Keratinocyte (primary cell): ENCODE measurements around the gene SYNE2.

Source experiments
- CTCF ChIP-seq, 3 experiments: IDR thresholded peaks in 1 of 3; conservative IDR thresholded peaks in 1 of 3; optimal IDR thresholded peaks in 1 of 3; 2 replicates in 2 of 3; 3 replicates in 1 of 3; pipeline versions ENCODE3 to v1.5.1; 2011; ENCODE audit warnings: low read length in 3 of 3, mild to moderate bottlenecking in 3 of 3, moderate library complexity in 2 of 3, control low read depth in 1 of 3, inconsistent platforms in 1 of 3; ENCODE audit not compliant: insufficient read depth in 2 of 3; ENCODE audit errors: extremely low read depth in 1 of 3
- EZH2 ChIP-seq: IDR thresholded peaks from one replicate; pipeline ENCODE4 v1.6.1; 2012; ENCODE audit warnings: inconsistent platforms, mild to moderate bottlenecking, low read length, moderate library complexity

- TF ChIP-seq CTCF (optimal IDR thresholded peaks at IDR 0.05 in 1 of 3, IDR thresholded peaks at IDR 0.05 in 1 of 3, conservative IDR thresholded peaks at IDR 0.05 in 1 of 3; ENCODE audit: extremely low read depth in 1 of 3, insufficient read depth in 2 of 3, low read length in 3 of 3), result no peak
- no peak for TF ChIP-seq EZH2
Measured at GRCh38 chr14:64217308-64217707, 364.5 kb downstream of the SYNE2 start.
